HEK293 (cell line): ENCODE measurements around the gene GPR158.

Source experiments
- CTCF ChIA-PET: fragments of 350-600 bp; formaldehyde crosslinking; extraction: SDS; loops from one replicate; lab custom pipeline; 2021; ENCODE audit warnings: antibody characterized with exemption; lab: Yijun Ruan, JAX
- POLR2A ChIA-PET: fragments of 300-600 bp; formaldehyde crosslinking; extraction: SDS; loops from one replicate; lab custom pipeline; 2020; ENCODE audit warnings: antibody characterized with exemption, inconsistent platforms; lab: Yijun Ruan, JAX
- H3K27ac ChIP-seq: fragments of 200-500 bp; sonication (Bioruptor generic); 2 replicates; pipeline ENCODE4 v1.5.1; 2014; ENCODE audit warnings: low read depth, low read length, control low read depth, inconsistent platforms; ENCODE audit errors: extremely low read depth
- H3K36me3 ChIP-seq, 2 experiments: fragments of 200-500 bp in 1 of 2; sonication (Bioruptor generic) in 1 of 2; 1 replicate in 1 of 2; 2 replicates in 1 of 2; pipeline ENCODE4 v1.5.1; 2014 to 2017; ENCODE audit warnings: inconsistent platforms in 2 of 2, low read length in 2 of 2; ENCODE audit not compliant: control insufficient read depth in 2 of 2, insufficient read depth in 1 of 2
- H3K4me1 ChIP-seq: fragments of 200-500 bp; sonication (Bioruptor generic); 2 replicates; pipeline ENCODE4 v1.5.1; 2014; ENCODE audit warnings: mild to moderate bottlenecking, low read length, inconsistent platforms; ENCODE audit not compliant: control insufficient read depth, insufficient read depth
- H3K4me3 ChIP-seq: 2 replicates; pipeline ENCODE4 v1.5.1; 2011; ENCODE audit warnings: low read depth, mild to moderate bottlenecking, control low read depth, low read length, moderate library complexity
- H3K9me3 ChIP-seq: fragments of 200-500 bp; sonication (Bioruptor generic); 2 replicates; pipeline ENCODE4 v1.5.1; 2014; ENCODE audit warnings: low read depth, low read length, inconsistent platforms; ENCODE audit not compliant: control insufficient read depth, insufficient read depth
- ZBTB7A ChIP-seq: fragments of 450-650 bp; formaldehyde crosslinking; IDR thresholded peaks from 2 replicates; pipeline ENCODE4 v1.5.1; 2016; ENCODE audit warnings: low read depth, missing biosample characterization, missing genetic modification characterization
- ZFP3 ChIP-seq: fragments of 450-650 bp; formaldehyde crosslinking; IDR thresholded peaks from 2 replicates; pipeline ENCODE4 v1.5.1; 2016; ENCODE audit warnings: low read depth, missing biosample characterization, missing genetic modification characterization
- ZNF138 ChIP-seq: fragments of 450-650 bp; formaldehyde crosslinking; IDR thresholded peaks from 2 replicates; pipeline ENCODE4 v1.5.1; 2016; ENCODE audit warnings: missing biosample characterization, missing genetic modification characterization, borderline replicate concordance
- ZNF169 ChIP-seq: fragments of 450-650 bp; formaldehyde crosslinking; IDR thresholded peaks from 2 replicates; pipeline ENCODE4 v1.5.1; 2016; ENCODE audit warnings: missing biosample characterization, missing genetic modification characterization
- ZNF354C ChIP-seq: fragments of 450-650 bp; formaldehyde crosslinking; IDR thresholded peaks from 2 replicates; pipeline ENCODE4 v1.5.1; 2016; ENCODE audit warnings: missing biosample characterization, missing genetic modification characterization, low read depth, borderline replicate concordance
- ZNF544 ChIP-seq: fragments of 450-650 bp; formaldehyde crosslinking; IDR thresholded peaks from 2 replicates; pipeline ENCODE4 v1.5.0; 2017; ENCODE audit warnings: missing biosample characterization, missing genetic modification characterization
- ZNF654 ChIP-seq: fragments of 450-650 bp; formaldehyde crosslinking; IDR thresholded peaks from 2 replicates; pipeline ENCODE4 v1.5.1; 2016; ENCODE audit warnings: low read depth, missing biosample characterization, missing genetic modification characterization
- ZNF664 ChIP-seq: fragments of 450-650 bp; formaldehyde crosslinking; IDR thresholded peaks from 2 replicates; pipeline ENCODE4 v1.5.1; 2016; ENCODE audit warnings: missing biosample characterization, missing genetic modification characterization
- TF ChIP-seq, protein P1 (sequence below): fragments of 450-650 bp; formaldehyde crosslinking; conservative IDR thresholded peaks from 2 replicates; pipeline ENCODE4 v1.5.1; 2016; ENCODE audit warnings: low read depth, missing biosample characterization, missing genetic modification characterization
- TF ChIP-seq, protein P2 (sequence below): fragments of 450-650 bp; formaldehyde crosslinking; IDR thresholded peaks from 2 replicates; pipeline ENCODE4 v1.5.0; 2017; ENCODE audit warnings: missing biosample characterization, missing genetic modification characterization, borderline replicate concordance
- TF ChIP-seq, protein P3 (sequence below): fragments of 450-650 bp; formaldehyde crosslinking; IDR thresholded peaks from 2 replicates; pipeline ENCODE4 v1.5.1; 2016; ENCODE audit warnings: missing biosample characterization, missing genetic modification characterization
- TF ChIP-seq, protein P4 (sequence below): fragments of 450-650 bp; formaldehyde crosslinking; IDR thresholded peaks from 2 replicates; pipeline ENCODE4 v1.5.1; 2017; ENCODE audit warnings: missing biosample characterization, missing genetic modification characterization
- TF ChIP-seq, protein P5 (sequence below): fragments of 450-650 bp; formaldehyde crosslinking; IDR thresholded peaks from 2 replicates; pipeline ENCODE4 v1.5.1; 2016; ENCODE audit warnings: missing biosample characterization, missing genetic modification characterization, low read depth
- TF ChIP-seq, protein P6 (sequence below): fragments of 450-650 bp; formaldehyde crosslinking; IDR thresholded peaks from 2 replicates; pipeline ENCODE4 v1.5.1; 2016; ENCODE audit warnings: missing biosample characterization, missing genetic modification characterization
- TF ChIP-seq, protein P7 (sequence below): fragments of 450-650 bp; formaldehyde crosslinking; conservative IDR thresholded peaks from 2 replicates; pipeline ENCODE4 v1.5.1; 2016; ENCODE audit warnings: low read depth, missing biosample characterization, missing genetic modification characterization

GPR158 gene

DNA sequence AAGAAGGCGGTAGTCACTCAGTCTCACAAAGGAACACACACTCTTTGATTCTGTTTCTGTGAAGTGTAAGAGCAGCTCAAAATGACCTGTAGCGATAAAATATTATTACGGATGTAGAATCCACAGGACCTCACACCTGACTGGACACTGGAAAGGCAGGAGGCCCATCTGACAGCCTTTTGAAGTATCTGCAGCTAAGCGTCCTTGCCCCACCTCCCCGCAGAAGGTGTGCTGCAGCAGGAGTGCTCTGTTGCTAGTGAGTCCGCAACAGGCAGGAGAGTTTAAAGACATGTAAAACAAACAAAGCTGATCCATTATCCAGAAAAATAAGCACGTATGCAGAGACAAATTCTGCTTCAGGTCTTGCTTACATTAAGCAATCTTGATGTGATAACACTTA is 355.5 kb downstream of the GPR158 start:
- Histone ChIP-seq H3K36me3 (no peaks in the 10 kb centered on the region), H3K4me1 (no peaks in the 10 kb centered on the region), H3K9me3 (no peaks in the 10 kb centered on the region), H3K27ac (no peak overlapping the region), H3K4me3 (no peak overlapping the region)
- ChIA-PET CTCF (interaction anchor here (1.1 to 1.8 kb wide), 2 partner anchors 7 to 183 kb away, joined by 3 to 5 read pairs; no protein-coding TSS in a partner anchor), POLR2A (no interaction called here)
- no peak for TF ChIP-seq ZBTB7A (tag by site-specific recombination)
- no peak for TF ChIP-seq ZNF138 (tag by site-specific recombination)
- TF ChIP-seq, protein P1, sequence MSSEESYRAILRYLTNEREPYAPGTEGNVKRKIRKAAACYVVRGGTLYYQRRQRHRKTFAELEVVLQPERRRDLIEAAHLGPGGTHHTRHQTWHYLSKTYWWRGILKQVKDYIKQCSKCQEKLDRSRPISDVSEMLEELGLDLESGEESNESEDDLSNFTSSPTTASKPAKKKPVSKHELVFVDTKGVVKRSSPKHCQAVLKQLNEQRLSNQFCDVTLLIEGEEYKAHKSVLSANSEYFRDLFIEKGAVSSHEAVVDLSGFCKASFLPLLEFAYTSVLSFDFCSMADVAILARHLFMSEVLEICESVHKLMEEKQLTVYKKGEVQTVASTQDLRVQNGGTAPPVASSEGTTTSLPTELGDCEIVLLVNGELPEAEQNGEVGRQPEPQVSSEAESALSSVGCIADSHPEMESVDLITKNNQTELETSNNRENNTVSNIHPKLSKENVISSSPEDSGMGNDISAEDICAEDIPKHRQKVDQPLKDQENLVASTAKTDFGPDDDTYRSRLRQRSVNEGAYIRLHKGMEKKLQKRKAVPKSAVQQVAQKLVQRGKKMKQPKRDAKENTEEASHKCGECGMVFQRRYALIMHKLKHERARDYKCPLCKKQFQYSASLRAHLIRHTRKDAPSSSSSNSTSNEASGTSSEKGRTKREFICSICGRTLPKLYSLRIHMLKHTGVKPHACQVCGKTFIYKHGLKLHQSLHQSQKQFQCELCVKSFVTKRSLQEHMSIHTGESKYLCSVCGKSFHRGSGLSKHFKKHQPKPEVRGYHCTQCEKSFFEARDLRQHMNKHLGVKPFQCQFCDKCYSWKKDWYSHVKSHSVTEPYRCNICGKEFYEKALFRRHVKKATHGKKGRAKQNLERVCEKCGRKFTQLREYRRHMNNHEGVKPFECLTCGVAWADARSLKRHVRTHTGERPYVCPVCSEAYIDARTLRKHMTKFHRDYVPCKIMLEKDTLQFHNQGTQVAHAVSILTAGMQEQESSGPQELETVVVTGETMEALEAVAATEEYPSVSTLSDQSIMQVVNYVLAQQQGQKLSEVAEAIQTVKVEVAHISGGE: no peak
- TF ChIP-seq, protein P2, sequence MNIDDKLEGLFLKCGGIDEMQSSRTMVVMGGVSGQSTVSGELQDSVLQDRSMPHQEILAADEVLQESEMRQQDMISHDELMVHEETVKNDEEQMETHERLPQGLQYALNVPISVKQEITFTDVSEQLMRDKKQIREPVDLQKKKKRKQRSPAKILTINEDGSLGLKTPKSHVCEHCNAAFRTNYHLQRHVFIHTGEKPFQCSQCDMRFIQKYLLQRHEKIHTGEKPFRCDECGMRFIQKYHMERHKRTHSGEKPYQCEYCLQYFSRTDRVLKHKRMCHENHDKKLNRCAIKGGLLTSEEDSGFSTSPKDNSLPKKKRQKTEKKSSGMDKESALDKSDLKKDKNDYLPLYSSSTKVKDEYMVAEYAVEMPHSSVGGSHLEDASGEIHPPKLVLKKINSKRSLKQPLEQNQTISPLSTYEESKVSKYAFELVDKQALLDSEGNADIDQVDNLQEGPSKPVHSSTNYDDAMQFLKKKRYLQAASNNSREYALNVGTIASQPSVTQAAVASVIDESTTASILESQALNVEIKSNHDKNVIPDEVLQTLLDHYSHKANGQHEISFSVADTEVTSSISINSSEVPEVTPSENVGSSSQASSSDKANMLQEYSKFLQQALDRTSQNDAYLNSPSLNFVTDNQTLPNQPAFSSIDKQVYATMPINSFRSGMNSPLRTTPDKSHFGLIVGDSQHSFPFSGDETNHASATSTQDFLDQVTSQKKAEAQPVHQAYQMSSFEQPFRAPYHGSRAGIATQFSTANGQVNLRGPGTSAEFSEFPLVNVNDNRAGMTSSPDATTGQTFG (tag by site-specific recombination): no peak
- TF ChIP-seq ZFP3 (tag by site-specific recombination): no peak
- TF ChIP-seq, protein P3, sequence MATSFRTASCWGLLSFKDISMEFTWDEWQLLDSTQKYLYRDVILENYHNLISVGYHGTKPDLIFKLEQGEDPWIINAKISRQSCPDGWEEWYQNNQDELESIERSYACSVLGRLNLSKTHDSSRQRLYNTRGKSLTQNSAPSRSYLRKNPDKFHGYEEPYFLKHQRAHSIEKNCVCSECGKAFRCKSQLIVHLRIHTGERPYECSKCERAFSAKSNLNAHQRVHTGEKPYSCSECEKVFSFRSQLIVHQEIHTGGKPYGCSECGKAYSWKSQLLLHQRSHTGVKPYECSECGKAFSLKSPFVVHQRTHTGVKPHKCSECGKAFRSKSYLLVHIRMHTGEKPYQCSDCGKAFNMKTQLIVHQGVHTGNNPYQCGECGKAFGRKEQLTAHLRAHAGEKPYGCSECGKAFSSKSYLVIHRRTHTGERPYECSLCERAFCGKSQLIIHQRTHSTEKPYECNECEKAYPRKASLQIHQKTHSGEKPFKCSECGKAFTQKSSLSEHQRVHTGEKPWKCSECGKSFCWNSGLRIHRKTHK (tag by site-specific recombination): no peak
- no peak for TF ChIP-seq ZNF654 (tag by site-specific recombination)
- no peak for TF ChIP-seq ZNF664
- TF ChIP-seq ZNF169 (tag by site-specific recombination): no peak
- TF ChIP-seq, protein P4, sequence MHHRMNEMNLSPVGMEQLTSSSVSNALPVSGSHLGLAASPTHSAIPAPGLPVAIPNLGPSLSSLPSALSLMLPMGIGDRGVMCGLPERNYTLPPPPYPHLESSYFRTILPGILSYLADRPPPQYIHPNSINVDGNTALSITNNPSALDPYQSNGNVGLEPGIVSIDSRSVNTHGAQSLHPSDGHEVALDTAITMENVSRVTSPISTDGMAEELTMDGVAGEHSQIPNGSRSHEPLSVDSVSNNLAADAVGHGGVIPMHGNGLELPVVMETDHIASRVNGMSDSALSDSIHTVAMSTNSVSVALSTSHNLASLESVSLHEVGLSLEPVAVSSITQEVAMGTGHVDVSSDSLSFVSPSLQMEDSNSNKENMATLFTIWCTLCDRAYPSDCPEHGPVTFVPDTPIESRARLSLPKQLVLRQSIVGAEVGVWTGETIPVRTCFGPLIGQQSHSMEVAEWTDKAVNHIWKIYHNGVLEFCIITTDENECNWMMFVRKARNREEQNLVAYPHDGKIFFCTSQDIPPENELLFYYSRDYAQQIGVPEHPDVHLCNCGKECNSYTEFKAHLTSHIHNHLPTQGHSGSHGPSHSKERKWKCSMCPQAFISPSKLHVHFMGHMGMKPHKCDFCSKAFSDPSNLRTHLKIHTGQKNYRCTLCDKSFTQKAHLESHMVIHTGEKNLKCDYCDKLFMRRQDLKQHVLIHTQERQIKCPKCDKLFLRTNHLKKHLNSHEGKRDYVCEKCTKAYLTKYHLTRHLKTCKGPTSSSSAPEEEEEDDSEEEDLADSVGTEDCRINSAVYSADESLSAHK: no peak

DNA sequence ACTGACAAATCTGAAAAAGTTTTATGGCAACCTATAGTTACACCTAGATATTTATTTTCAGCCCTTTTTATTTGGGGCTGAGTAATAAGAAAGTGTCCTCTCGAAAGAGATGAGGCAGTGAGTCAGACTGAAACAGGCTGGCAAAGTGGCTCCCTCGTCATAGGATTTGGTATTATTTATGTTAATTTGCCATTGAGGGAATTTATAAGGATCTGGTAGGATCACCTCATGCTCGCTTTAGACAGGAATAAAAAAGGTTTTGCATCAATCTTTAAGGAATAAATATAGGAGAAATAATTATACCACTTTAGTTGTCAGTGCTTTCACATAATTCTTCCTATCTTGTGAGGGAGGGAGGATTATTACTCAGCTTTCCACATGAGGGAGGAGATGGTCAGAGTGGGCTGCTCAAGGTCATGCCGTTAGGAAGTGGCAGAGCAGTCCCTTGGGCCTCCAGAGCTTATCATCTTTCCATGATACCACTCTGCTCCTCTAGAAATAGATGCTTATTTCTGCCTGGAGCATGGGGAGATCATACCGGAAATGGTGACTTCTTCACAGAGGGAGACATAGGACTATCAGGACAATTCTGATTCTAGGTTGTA is 356.8 kb downstream of the GPR158 start:
- CTCF ChIA-PET: interaction anchor here (1.8 kb wide), 1 partner anchor 9 kb away, joined by 5 read pairs; no protein-coding TSS in a partner anchor
- Histone ChIP-seq H3K36me3 (no peaks in the 10 kb centered on the region), H3K27ac (no peak overlapping the region), H3K4me3 (no peak overlapping the region), H3K4me1 (no peaks in the 10 kb centered on the region), H3K9me3 (no peaks in the 10 kb centered on the region)
- POLR2A ChIA-PET: no interaction called here
- TF ChIP-seq ZNF544 (tag by site-specific recombination) (no peak), ZNF354C (tag by site-specific recombination) (no peak)
- TF ChIP-seq, protein P5, sequence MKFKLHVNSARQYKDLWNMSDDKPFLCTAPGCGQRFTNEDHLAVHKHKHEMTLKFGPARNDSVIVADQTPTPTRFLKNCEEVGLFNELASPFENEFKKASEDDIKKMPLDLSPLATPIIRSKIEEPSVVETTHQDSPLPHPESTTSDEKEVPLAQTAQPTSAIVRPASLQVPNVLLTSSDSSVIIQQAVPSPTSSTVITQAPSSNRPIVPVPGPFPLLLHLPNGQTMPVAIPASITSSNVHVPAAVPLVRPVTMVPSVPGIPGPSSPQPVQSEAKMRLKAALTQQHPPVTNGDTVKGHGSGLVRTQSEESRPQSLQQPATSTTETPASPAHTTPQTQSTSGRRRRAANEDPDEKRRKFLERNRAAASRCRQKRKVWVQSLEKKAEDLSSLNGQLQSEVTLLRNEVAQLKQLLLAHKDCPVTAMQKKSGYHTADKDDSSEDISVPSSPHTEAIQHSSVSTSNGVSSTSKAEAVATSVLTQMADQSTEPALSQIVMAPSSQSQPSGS (tag by site-specific recombination): no peak
- TF ChIP-seq, protein P6, sequence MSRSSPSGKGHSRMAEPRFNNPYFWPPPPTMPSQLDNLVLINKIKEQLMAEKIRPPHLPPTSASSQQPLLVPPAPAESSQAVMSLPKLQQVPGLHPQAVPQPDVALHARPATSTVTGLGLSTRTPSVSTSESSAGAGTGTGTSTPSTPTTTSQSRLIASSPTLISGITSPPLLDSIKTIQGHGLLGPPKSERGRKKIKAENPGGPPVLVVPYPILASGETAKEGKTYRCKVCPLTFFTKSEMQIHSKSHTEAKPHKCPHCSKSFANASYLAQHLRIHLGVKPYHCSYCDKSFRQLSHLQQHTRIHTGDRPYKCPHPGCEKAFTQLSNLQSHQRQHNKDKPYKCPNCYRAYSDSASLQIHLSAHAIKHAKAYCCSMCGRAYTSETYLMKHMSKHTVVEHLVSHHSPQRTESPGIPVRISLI (tag by site-specific recombination): no peak
- TF ChIP-seq, protein P7, sequence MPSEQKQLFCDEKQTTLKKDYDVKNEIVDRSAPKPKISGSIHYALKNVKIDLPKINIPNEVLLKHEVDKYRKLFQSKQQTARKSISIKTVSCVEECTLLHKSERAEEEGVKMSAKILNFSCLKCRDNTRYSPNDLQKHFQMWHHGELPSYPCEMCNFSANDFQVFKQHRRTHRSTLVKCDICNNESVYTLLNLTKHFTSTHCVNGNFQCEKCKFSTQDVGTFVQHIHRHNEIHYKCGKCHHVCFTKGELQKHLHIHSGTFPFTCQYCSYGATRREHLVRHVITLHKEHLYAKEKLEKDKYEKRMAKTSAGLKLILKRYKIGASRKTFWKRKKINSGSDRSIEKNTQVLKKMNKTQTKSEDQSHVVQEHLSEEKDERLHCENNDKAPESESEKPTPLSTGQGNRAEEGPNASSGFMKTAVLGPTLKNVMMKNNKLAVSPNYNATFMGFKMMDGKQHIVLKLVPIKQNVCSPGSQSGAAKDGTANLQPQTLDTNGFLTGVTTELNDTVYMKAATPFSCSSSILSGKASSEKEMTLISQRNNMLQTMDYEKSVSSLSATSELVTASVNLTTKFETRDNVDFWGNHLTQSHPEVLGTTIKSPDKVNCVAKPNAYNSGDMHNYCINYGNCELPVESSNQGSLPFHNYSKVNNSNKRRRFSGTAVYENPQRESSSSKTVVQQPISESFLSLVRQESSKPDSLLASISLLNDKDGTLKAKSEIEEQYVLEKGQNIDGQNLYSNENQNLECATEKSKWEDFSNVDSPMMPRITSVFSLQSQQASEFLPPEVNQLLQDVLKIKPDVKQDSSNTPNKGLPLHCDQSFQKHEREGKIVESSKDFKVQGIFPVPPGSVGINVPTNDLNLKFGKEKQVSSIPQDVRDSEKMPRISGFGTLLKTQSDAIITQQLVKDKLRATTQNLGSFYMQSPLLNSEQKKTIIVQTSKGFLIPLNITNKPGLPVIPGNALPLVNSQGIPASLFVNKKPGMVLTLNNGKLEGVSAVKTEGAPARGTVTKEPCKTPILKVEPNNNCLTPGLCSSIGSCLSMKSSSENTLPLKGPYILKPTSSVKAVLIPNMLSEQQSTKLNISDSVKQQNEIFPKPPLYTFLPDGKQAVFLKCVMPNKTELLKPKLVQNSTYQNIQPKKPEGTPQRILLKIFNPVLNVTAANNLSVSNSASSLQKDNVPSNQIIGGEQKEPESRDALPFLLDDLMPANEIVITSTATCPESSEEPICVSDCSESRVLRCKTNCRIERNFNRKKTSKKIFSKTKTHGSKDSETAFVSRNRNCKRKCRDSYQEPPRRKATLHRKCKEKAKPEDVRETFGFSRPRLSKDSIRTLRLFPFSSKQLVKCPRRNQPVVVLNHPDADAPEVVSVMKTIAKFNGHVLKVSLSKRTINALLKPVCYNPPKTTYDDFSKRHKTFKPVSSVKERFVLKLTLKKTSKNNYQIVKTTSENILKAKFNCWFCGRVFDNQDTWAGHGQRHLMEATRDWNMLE (tag by site-specific recombination): no peak
